ENCODE results near the gene TECPR1.

Gene TECPR1

DNA sequence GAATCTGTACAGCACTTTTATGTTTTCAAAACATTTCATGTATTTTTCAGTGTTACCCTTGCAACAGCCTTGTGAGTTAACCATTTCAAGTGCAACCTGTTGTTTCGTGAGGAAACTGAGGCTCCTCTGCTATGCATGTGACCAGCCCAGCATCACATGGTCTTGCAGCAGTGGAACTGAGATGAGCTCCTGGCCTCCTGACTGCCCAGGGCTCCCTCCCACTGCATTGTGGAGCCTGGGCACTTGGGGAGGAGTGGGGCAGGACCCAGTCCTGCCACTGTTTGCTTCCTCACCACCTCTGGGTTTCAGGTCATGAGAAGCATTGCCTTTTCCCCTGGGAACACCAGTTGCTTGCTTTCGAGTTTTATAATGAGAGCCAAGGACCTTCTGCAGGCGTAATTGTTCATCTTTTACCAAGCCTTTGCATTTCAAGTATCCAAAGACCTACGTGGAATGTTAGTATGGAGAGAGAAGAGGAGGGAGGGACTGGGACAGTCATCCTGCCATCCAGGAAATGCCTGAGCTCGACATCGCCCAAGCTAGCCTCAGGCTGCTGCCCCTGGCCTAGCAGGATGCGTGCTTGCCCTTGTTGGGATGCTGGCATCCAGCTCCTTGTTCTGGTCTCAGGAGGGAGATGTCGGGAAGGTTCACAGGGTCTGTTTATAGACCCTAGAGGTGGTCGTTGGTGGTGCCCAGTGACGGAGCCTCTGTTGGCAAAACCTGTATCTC lies 73.1 kb downstream of the TECPR1 start:
- TF ChIP-seq, protein P1, sequence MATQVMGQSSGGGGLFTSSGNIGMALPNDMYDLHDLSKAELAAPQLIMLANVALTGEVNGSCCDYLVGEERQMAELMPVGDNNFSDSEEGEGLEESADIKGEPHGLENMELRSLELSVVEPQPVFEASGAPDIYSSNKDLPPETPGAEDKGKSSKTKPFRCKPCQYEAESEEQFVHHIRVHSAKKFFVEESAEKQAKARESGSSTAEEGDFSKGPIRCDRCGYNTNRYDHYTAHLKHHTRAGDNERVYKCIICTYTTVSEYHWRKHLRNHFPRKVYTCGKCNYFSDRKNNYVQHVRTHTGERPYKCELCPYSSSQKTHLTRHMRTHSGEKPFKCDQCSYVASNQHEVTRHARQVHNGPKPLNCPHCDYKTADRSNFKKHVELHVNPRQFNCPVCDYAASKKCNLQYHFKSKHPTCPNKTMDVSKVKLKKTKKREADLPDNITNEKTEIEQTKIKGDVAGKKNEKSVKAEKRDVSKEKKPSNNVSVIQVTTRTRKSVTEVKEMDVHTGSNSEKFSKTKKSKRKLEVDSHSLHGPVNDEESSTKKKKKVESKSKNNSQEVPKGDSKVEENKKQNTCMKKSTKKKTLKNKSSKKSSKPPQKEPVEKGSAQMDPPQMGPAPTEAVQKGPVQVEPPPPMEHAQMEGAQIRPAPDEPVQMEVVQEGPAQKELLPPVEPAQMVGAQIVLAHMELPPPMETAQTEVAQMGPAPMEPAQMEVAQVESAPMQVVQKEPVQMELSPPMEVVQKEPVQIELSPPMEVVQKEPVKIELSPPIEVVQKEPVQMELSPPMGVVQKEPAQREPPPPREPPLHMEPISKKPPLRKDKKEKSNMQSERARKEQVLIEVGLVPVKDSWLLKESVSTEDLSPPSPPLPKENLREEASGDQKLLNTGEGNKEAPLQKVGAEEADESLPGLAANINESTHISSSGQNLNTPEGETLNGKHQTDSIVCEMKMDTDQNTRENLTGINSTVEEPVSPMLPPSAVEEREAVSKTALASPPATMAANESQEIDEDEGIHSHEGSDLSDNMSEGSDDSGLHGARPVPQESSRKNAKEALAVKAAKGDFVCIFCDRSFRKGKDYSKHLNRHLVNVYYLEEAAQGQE (IDR thresholded peaks at IDR 0.05; ENCODE audit: insufficient read depth in 1 of 2, low read depth in 2 of 2, low read length in 2 of 2) = no peak
- TF ChIP-seq POLR2AphosphoS5 (IDR thresholded peaks at IDR 0.05; ENCODE audit: low read depth, low read length) (no peak), FOXP2 (optimal IDR thresholded peaks at IDR 0.05; ENCODE audit: borderline replicate concordance, extremely low read depth, extremely low read length, insufficient read depth) (no peak), TAF1 (IDR thresholded peaks at IDR 0.05; ENCODE audit: borderline replicate concordance, insufficient read depth, low read length) (no peak)

DNA sequence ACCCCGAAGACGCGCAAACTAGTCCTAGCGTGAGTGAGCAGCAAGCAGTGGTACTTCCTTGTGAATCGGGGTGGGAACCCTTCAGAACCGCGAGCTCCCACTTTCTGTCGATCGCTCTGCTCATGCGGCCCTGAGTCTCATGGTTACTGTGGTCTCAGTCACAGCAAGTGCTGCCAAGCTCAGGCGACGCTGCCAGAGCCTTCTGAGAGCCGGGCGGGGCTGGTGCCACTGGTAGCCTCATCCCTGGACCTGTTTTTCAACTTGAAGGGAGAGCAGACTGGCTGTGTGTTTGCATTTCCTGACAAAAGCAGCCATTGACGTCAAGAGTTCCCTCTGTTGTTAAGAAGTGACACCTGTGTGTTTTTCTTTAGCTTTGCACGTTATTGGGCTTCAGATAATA lies 73.7 kb downstream of the TECPR1 start:
- TF ChIP-seq TAF1 (IDR thresholded peaks at IDR 0.05; ENCODE audit: borderline replicate concordance, insufficient read depth, low read length) = no peak
- TF ChIP-seq, protein P1 (IDR thresholded peaks at IDR 0.05; ENCODE audit: insufficient read depth in 1 of 2, low read depth in 2 of 2, low read length in 2 of 2) = no peak

DNA sequence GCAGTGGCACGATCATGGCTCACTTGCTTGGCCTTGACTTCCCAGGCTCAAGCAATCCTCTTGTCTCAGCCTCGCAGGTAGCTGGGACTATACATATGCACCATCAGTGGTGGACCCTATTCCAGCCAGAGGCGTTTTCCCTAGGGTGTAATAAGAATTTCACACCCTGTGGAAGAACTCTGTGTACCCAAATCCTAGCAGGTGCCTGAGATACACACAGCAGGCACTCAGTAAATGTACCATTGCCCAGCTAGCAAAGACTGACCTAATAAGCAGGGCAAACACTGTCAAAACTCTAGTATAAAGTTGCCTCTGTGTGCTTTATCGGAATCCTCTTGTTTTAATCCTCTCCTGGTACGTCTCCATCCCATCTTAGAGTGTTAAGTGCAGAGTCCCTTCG lies 74.5 kb downstream of the TECPR1 start:
- TF ChIP-seq POLR2AphosphoS5 (IDR thresholded peaks at IDR 0.05; ENCODE audit: low read depth, low read length) (no peak), SIN3A (IDR thresholded peaks at IDR 0.05; ENCODE audit: borderline replicate concordance, insufficient read depth, low read length) (no peak), TAF1 (IDR thresholded peaks at IDR 0.05; ENCODE audit: borderline replicate concordance, insufficient read depth, low read length) (no peak), FOXP2 (optimal IDR thresholded peaks at IDR 0.05; ENCODE audit: borderline replicate concordance, extremely low read depth, extremely low read length, insufficient read depth) (no peak)
- TF ChIP-seq, protein P1 (IDR thresholded peaks at IDR 0.05; ENCODE audit: insufficient read depth in 1 of 2, low read depth in 2 of 2, low read length in 2 of 2) = no peak

DNA sequence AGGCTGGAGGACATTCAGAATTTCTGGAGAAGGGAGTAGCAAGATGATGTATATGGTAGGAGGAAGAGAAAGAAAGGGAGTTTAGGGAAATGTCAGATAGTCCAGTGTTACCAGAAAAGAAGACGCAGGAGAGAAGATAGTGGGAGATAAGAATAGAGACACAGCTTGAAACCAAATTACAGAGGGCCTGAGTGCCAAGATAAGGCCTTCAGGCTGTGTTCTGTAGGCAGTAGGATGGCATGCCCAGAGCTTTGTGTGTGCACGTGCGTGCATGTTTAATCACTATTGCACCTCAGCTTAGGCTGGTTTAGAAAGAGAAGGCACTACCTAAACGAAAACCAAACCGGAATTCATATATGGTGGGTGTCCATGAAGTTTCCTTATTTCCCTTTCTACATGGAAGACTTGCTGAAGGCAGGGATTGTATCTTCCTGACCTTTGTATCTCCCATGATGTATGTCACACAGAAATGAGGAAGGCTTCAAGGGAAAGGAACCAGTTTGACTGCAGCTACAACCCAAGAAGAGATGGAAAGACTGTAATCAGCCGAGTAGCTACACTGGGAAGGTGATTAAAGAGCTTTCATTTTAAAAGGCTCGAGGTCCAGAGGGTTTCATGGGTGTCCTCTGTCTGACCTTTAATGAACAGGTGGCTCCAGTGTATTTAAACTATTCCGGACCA lies 76.6 kb downstream of the TECPR1 start:
- TF ChIP-seq SIN3A (IDR thresholded peaks at IDR 0.05; ENCODE audit: borderline replicate concordance, insufficient read depth, low read length) = no peak
- TF ChIP-seq TAF1 (IDR thresholded peaks at IDR 0.05; ENCODE audit: borderline replicate concordance, insufficient read depth, low read length) = no peak
- no peak for TF ChIP-seq FOXP2 (optimal IDR thresholded peaks at IDR 0.05; ENCODE audit: borderline replicate concordance, extremely low read depth, extremely low read length, insufficient read depth)
- TF ChIP-seq, protein P1 (IDR thresholded peaks at IDR 0.05; ENCODE audit: insufficient read depth in 1 of 2, low read depth in 2 of 2, low read length in 2 of 2) = no peak
- TF ChIP-seq POLR2AphosphoS5 (IDR thresholded peaks at IDR 0.05; ENCODE audit: low read depth, low read length) = no peak

Measured in PFSK-1 (cell line).